Hepatocyte (in vitro differentiated cells): ENCODE results near the gene VCPKMT.

Experiments used
- CTCF ChIP-seq: fragments of 200-600 bp; sonication (generic); IDR thresholded peaks from 2 replicates; pipeline ENCODE4 v1.5.1; 2016; ENCODE audit warnings: antibody characterized with exemption, mild to moderate bottlenecking; ENCODE audit not compliant: poor library complexity
- EZH2phosphoT487 ChIP-seq: fragments of 200-600 bp; sonication (generic); IDR thresholded peaks from one replicate; pipeline ENCODE4 v1.6.1; 2018; ENCODE audit warnings: antibody characterized with exemption, mild to moderate bottlenecking, low read depth, moderate library complexity; ENCODE audit not compliant: unreplicated experiment, severe bottlenecking

- TF ChIP-seq CTCF (no peak), EZH2phosphoT487 (no peak)
These were observed 25.0 kb downstream of the VCPKMT start for GRCh38 chr14:50091240-50091913.
